ENCODE data around the gene YPEL3. TPM values are rescaled to one million over a fixed set of nuclear protein-coding genes. Genes with fewer than 3 reads are reported as not detected.

The YPEL3 gene
- total RNA-seq, 1 experiment from 2014 or later: 52.7 TPM

DNA sequence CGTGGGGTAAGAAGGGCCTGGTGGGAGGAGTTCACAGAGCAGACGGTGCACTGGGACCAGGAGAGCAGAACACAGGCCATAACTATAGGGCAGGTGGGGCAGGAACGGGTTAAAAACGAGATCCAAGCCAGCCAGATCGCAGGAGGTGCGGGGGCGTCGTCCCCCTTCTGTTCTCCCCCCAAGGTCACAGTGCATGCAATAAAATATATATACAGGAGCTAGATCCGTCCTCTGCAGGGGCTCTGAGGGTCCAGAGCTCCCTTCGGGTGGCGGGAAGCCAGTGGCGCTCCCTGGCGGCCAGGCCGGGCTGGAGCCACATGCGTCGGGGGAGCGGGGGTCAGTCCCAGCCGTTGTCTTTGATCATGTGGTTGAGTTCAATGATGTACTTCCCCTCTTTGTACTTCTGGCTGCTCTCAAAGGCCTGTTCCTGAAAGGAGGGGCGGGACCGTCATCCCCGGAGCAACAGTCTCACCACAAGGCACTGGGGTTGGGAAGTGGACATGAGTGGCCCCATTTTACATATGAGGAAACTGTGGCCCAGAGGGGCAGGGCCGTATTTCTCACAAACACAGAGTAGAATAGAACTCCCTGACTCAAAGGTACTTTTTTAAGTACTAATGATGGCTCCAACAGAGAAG, 3.5 kb downstream of the YPEL3 start (continued):
- TF ChIP-seq, protein P1, sequence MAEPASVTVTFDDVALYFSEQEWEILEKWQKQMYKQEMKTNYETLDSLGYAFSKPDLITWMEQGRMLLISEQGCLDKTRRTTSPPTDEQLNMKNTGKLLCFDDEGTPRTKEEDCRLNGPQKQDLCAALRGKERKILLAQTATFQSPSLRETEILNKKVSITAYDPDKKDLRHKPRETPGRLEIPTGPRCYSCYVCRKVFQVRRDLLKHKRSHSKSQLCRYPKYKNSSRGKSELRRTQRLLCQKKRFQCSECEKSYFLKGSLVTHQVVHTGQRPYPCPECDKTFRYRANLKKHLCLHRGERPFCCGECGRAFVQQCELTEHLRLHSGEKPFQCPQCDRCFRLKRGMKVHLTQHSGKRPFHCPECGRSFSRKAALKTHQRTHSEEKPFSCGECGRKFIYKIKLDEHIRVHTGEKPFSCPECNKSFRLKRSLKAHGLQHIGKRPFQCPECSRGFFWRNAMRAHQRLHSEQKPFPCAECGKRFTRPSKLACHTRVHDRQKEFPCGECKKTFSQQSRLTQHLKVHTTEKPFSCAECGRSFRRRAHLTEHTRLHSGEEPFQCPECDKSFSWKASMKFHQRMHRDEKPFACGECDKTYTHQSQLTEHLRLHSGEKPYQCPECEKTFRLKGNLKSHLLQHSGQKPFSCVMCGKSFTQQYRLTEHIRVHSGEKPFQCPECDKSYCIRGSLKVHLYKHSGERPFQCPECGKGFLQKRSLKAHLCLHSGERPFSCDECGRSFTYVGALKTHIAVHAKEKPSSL (CRISPR knock-in tag; conservative IDR thresholded peaks at IDR 0.05): no peak
- TF ChIP-seq GTF2I (CRISPR knock-in tag; conservative IDR thresholded peaks at IDR 0.05) (peak; percentile 91), ZNF671 (CRISPR knock-in tag; IDR thresholded peaks at IDR 0.05) (no peak), MYBL2 (CRISPR knock-in tag; IDR thresholded peaks at IDR 0.05) (peak; percentile 81; the same call in 1 of the 2 replicates), IRF2 (CRISPR knock-in tag; IDR thresholded peaks at IDR 0.05; ENCODE audit: borderline replicate concordance, low read depth) (no peak), SP1 (CRISPR knock-in tag; conservative IDR thresholded peaks at IDR 0.05) (peak; percentile 61), ESRRA (CRISPR knock-in tag; IDR thresholded peaks at IDR 0.05; ENCODE audit: borderline replicate concordance) (no peak), MLX (CRISPR knock-in tag; IDR thresholded peaks at IDR 0.05) (no peak), ZNF263 (CRISPR knock-in tag; IDR thresholded peaks at IDR 0.05; ENCODE audit: low read depth) (no peak), ARID4B (CRISPR knock-in tag; IDR thresholded peaks at IDR 0.05; ENCODE audit: borderline replicate concordance) (no peak)
- TF ChIP-seq, protein P2, sequence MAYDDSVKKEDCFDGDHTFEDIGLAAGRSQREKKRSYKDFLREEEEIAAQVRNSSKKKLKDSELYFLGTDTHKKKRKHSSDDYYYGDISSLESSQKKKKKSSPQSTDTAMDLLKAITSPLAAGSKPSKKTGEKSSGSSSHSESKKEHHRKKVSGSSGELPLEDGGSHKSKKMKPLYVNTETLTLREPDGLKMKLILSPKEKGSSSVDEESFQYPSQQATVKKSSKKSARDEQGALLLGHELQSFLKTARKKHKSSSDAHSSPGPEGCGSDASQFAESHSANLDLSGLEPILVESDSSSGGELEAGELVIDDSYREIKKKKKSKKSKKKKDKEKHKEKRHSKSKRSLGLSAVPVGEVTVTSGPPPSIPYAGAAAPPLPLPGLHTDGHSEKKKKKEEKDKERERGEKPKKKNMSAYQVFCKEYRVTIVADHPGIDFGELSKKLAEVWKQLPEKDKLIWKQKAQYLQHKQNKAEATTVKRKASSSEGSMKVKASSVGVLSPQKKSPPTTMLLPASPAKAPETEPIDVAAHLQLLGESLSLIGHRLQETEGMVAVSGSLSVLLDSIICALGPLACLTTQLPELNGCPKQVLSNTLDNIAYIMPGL (CRISPR knock-in tag; IDR thresholded peaks at IDR 0.05): peak; percentile 28; the same call in 1 of the 2 replicates
- TF ChIP-seq, protein P3, sequence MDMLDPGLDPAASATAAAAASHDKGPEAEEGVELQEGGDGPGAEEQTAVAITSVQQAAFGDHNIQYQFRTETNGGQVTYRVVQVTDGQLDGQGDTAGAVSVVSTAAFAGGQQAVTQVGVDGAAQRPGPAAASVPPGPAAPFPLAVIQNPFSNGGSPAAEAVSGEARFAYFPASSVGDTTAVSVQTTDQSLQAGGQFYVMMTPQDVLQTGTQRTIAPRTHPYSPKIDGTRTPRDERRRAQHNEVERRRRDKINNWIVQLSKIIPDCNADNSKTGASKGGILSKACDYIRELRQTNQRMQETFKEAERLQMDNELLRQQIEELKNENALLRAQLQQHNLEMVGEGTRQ (CRISPR knock-in tag; IDR thresholded peaks at IDR 0.05): peak; percentile 75

- peak within 1 kb of the TSS; percentile 87 for H3K4me3 Mint-ChIP-seq
- DNase-seq (ENCODE audit: low spot score) (peak; percentile 97), ATAC-seq (peak; percentile 69)
- CTCF ChIA-PET: interaction anchor here (0.6 to 3.8 kb wide), 67 partner anchors 9 to 850 kb away, joined by 3 to 129 read pairs (median 4); partner anchors contain the start of genes ALDOA, ASPHD1, CD2BP2 and CDIPT
- peaks cover 27% of the 10 kb centered on the region for H3K4me1 Mint-ChIP-seq
- H3K36me3 Mint-ChIP-seq: peaks cover 16% of the 10 kb centered on the region
- peaks cover 5% of the 10 kb centered on the region for H3K9me3 Mint-ChIP-seq
- POLR2A ChIA-PET: interaction anchor here (0.6 to 3.0 kb wide), 10 partner anchors 13 to 524 kb away, joined by 3 to 27 read pairs (median 3); partner anchors contain the start of genes ALDOA, PPP4C, TAOK2 and TMEM219
- peak within 1 kb of the TSS; percentile 98 for H3K27ac Mint-ChIP-seq
- H3K27me3 Mint-ChIP-seq (ENCODE audit: low read depth): peaks cover 3% of the 10 kb centered on the region
- TF ChIP-seq ZNF121 (CRISPR knock-in tag; IDR thresholded peaks at IDR 0.05) (no peak), PRRX2 (CRISPR knock-in tag; IDR thresholded peaks at IDR 0.05) (no peak), MAX (CRISPR knock-in tag; IDR thresholded peaks at IDR 0.05) (peak; percentile 81), OVOL2 (CRISPR knock-in tag; IDR thresholded peaks at IDR 0.05; ENCODE audit: borderline replicate concordance) (no peak), JAZF1 (CRISPR knock-in tag; IDR thresholded peaks at IDR 0.05) (no peak), NFYB (CRISPR knock-in tag; conservative IDR thresholded peaks at IDR 0.05; ENCODE audit: low read depth) (no peak), NFATC4 (CRISPR knock-in tag; IDR thresholded peaks at IDR 0.05) (no peak), ZNF423 (CRISPR knock-in tag; IDR thresholded peaks at IDR 0.05) (0 out of 2 replicates have a peak, but pooled peaks have one; percentile 9), MLX (CRISPR knock-in tag; IDR thresholded peaks at IDR 0.05) (no peak), CTCF (IDR thresholded peaks at IDR 0.05) (no peak), IRF2 (CRISPR knock-in tag; IDR thresholded peaks at IDR 0.05; ENCODE audit: borderline replicate concordance, low read depth) (no peak)
These were observed 4.3 kb downstream of the YPEL3 start, which contains the start of gene TBX6 for GRCh38 chr16:30091474-30092372. Gene TBX6 (minus strand): TSS chr16:30091924. CDS start chr16:30091193, 731 bp downstream.

Data from WTC11 (cell line).